NCI-H526 (cell line): ENCODE measurements around the gene SKOR1.
A peak's percentile ranks its signal among the peaks of the same experiment; 100 is the strongest.

ENCODE experiments used
- DNase-seq, 2 experiments: peaks; one replicate each; lab custom pipeline; 2025; lab: John Stamatoyannopoulos, UW

The SKOR1 gene

DNA sequence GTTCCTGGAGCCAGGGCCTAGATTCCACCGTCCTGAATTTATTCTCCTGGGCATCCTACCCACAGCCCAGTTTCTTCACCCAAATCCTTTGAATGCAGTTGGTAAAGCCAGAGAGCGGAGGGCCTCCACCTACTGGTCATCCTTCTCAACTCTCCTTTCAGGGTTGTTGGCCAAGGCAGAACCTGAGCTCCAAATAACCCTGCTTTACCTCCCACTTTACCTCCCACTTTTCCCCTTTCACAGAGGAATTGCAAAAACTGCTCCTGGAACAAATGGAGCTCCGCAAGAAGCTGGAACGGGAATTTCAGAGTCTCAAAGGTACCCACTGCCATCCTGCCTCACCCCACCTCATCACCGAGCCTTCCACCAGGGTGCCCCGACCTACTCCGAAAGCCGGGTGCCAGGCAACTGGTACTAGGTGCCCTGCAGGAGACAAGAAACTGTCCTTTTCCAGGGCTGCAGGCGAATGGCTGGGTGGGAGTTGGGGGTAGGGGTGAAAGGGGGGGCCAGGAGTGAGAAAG lies 6.8 kb downstream of the SKOR1 start:
- DNase-seq, result peak in 1 of 2 experiments; percentile 67

DNA sequence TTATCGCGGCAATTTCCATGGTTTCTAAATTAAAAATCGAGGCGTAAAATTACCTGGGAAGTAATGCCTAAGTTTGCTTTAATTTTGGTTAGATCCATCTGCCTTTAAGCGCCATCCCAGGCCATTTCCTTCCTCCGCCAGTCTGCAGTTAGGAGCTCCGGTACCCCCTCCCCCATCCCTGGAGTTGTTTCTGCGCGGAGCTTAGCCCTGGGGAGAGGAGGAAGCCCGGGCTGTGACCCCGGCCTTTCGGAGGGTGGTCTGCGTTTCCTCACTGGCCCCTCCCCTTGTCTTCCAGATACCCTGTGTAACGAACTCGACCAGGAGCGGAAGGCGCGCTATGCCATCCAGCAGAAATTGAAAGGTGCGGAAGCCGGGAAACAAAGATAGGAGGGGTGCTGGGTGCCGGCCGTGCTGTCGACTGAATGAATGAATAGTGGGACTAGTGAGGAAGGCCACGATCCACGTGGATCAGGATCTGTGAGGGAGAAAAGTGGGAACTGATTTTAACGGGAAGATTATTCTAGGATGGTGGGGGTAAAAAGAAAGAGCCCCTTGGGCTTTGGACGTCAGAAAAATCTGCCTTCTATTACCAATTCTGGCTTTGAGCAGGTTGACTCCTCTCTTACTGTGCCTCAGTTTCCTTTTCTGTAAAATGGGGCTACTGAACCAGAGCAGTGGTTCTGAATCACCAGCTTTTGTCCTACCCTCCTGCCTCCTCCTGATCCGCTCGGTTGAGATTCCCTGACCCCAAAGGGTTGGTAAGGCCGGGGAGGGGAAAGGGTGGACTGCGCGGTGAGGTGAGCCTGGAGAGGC lies 7.8 kb downstream of the SKOR1 start:
- DNase-seq, result no peak

- DNase-seq, result no peak
Measured at GRCh38 chr15:67833710-67834511, 8.6 kb downstream of the SKOR1 start.

DNA sequence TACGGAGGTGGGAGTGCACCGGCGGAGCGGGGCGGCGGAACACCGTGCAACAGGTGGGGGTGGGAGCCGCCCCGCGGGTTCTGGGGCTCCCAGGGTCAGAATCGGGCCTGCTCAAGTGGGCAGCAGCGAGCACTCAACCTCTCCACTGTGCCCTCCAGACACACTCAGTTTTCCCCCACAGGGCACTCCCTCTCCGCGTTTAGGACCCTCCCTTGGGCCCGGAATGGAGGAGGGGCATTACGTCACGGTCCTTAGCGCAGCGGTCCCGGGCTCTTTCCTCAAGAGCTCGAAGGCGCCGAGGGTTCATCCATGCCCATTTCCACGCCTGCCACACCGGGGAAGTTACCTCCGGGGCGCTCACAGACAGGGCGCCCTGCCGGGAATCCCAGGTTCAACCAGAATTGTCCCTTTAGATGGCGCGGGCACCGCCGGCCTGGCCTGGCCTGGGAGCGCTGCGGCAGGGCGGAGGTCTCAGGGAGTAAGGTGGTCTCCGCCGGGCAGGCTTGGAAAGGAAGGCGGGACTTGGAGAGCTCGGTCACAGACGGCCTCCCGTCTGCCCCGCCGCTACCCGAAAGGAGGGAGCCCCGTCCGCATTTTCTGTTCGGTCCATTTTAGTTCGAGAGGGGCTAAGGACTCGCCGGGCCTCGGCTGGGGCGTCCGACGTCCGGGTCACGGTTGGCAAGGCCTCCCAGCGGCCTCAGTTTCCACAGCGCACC lies 9.4 kb downstream of the SKOR1 start:
- DNase-seq, result no peak

GRCh38 chr15:67835297-67836133 lies 10.2 kb downstream of the SKOR1 start:
- no peak for DNase-seq

DNA sequence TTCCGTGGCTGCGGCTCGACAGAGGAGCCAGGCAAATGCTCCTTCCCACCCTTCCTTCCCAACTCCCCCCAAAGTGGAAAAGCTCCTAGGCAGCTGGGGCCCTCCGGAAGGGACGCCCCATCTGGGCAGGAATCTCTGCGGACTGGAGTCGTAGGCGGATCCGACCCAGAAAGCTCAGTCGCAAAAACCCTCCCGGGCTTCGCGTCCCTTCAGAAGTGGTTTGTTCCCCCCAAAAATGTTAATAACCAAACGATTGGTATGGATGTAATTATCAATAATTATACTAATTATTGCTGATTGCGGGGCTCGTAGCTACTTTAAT lies 10.8 kb downstream of the SKOR1 start:
- no peak for DNase-seq

- DNase-seq, result peak in 1 of 2 experiments; percentile 66
Measured at GRCh38 chr15:67836477-67836876, 11.2 kb downstream of the SKOR1 start.

GRCh38 chr15:67836955-67837354 lies 11.6 kb downstream of the SKOR1 start:
- DNase-seq, result peak in 1 of 2 experiments; percentile 51

- DNase-seq, result peak in 1 of 2 experiments; percentile 91
Measured at GRCh38 chr15:67838789-67839332, 13.6 kb downstream of the SKOR1 start.

DNA sequence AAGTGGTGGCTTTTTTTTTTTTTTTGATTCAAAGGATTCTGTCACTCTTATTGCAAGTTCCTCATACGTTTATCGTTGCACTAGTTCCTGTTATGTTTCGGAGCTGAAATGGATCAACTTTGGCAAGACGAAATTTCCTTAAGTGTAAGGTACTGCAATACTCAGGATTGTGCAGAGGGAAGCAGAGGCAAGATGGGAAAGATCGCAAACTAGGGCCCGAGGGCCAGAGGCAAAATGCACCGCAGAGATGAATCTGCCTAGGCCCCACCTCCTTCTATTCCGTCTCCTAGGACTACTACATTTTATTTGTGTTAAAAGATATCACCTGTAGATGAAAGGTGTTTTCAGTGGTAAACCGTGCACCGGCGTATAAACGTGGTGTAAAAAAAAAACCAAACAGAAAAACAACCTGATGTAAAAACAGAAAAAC lies 14.2 kb downstream of the SKOR1 start:
- DNase-seq, result peak; percentile 84 to 86

DNA sequence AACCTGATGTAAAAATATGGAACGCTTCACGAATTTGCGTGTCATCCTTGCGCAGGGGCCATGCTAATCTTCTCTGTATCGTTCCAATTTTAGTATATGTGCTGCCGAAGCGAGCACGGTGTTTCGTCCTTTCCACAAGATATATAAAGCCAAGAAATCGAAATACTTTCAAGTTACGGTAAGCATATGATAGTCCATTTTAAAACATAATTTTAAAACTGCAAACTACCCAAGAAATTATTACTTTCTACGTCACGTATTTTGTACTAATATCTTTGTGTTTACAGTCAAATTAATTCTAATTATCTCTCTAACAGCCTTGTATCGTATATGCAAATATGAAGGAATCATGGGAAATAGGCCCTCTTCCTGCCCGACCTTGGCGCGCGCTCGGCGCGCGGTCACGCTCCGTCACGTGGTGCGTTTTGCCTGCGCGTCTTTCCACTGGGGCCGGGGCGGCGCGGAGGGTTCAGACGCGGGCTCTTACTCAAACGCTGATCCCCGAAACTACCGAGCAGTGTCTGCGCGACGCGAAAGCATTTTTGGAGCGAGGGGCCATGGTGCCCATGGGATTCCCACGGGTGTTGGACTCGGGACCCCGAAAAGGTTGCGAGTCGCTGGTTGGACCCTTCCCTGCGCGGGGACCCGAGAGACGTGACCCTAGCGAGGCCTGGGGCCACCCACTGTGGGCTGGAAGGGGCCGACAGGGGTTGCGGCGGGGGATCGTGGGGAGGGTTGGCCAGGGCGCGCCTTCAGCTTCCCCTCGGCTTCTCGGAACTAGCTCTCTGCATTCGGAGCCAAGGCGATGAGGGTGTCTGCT lies 14.8 kb downstream of the SKOR1 start, which contains the start of gene RNU6-1:
TSS of gene RNU6-1 (minus strand) at position 117 of the 820 bp plus-strand sequence.
- DNase-seq, result peak; percentile 84 to 94

- peak in 1 of 2 experiments; percentile 84 for DNase-seq
Measured at GRCh38 chr15:67840749-67841512, 15.6 kb downstream of the SKOR1 start.

GRCh38 chr15:67841513-67841762 lies 16.1 kb downstream of the SKOR1 start:
- DNase-seq, result no peak

DNA sequence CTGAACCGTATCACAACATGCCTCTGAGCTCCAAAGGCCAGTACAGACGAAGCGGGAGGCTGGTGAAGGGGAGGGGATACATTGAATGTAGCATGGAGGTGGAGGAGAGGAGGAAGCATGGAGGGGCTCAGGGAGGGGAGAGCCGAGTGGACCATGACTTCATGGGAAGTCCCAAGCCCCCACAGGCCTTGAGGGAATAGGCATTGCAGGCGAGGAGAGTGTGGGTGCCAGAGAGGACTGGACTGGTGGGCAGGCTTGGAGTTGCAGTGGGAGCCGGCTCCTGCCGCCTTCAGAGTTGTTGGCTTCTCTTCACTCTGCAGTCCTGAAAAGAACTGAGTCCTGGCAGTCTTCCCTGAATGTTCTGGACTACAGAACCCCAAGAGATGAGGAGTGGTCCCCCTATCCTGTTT lies 17.8 kb downstream of the SKOR1 start:
- peak in 1 of 2 experiments; percentile 59 for DNase-seq

DNA sequence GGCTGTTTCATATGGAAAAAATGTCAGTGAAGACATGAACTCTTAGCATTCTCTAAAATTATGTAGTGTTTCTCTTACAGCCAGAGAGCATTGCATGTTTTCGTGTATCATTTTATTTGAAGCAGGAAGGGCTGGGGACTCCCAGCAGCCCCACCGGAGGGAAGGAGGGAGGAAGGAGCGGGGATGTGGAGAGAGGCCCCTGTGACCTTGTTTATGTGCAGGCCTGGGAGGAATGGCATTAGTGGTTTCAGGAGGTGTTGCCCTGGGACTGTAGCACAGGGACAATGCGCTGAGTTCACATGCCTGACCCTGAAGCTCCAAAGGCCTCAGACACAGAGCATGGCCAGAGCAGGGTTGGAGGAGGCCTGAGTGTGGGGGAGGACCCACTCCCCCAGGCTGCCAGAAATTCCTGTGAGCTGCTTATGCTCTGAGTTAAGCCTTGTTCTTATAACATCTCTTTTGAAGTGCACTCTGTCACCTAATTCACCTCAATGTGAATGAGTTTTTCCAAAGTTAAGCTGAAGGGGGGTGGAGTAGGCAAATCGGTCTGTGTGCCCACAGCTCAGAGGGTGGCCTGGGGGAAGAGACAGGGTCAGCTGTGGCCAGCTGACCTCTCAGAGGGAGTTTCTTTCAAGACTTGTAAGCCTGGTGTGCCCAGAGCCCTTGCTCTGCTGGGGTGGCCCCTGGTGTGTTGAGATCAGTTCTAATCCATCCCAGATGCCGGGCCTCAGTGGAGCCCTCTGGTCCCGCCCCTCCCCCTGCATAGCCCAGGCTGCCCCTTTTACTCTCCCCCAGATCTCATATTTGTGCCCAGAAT lies 18.5 kb downstream of the SKOR1 start:
- no peak for DNase-seq

GRCh38 chr15:67845974-67846373 lies 20.7 kb downstream of the SKOR1 start:
- DNase-seq, result no peak

DNA sequence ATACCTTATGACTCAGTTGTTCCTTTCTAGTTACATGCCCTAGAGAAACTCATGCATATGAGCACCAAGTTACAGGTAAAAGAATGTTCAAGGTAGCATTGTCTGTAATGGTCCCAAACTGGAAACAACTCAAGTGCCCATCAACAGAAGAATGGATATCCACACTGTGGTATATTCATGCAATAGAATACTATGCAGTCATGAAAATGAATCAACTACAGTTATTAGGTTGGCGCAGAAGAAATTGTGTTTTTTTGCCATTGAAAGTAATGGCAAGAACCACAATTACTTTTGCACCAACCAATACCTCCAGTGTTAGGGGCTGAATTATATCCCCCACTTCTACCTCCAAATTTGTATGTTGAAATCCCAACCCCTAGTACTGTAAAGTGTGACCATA lies 24.2 kb downstream of the SKOR1 start:
- no peak for DNase-seq

DNA sequence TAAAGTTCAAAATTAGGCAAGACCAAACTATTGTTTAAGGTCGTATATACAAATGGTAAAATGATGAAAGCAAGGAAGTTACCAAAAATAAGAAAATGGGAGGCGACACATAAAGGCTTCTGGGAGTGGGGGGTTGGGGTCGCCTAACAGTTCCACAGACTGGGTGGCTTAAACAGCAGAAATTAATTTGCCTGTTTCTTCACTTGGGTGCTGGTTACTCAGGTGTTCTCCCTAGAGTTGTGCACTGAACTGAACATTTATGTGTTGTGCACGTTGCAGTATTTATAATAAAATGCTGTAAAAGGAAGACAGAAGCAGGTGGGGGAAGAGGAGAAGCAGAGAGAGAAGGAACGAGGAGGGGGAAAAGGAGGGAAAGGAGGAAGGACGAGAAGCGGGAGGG lies 25.0 kb downstream of the SKOR1 start:
- DNase-seq, result no peak
